HG03139 (cell line): ENCODE results near the gene POMP.

Experiments
- ATAC-seq: cut with Tn5 transposase; IDR thresholded peaks from one replicate; pipeline ENCODE4 v1.9.1; 2021; ENCODE audit not compliant: unreplicated experiment

POMP gene

DNA sequence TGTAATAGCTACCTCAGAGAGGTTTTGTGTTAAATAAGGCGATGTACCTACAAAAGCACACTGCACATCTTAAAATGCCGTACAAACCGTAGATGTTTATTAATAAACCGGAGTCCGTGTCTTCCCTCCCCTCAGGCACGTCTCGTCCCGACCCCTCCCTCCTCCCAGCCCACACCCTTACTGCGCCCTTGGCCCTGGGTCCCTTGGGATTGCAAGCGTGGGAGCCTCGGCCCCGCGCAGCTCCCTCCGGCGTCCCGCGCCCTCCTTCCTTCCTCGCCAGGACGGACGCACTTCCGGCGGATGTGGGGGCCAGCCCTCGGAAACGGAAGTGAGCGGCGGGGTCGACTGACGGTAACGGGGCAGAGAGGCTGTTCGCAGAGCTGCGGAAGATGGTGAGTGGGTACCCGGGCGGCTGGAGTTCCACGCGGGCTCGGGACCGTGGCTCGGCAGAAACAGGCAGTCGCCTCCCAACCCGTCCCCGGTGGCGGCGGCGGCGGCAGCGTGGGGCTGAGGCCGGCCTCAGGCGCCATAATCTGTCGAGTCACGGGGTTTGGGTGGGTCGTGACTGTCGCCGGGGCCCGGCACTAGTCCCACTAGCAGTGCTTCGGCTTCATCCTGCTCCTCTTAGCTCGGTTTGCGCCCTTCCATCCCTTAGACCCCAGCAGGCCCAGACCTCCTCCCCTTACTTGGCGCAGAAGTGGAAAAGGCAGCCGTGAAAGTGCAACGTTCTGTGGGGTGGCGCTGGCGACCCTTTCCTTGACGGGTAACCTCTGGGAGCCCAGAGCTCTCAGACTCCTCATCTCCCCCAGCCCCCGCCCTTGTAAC lies at the start of gene POMP:
Gene POMP (plus strand): TSS at position 335 of the 825 bp plus-strand sequence. CDS start 55 bp downstream, at position 390.
- ATAC-seq, result peak; percentile 85

DNA sequence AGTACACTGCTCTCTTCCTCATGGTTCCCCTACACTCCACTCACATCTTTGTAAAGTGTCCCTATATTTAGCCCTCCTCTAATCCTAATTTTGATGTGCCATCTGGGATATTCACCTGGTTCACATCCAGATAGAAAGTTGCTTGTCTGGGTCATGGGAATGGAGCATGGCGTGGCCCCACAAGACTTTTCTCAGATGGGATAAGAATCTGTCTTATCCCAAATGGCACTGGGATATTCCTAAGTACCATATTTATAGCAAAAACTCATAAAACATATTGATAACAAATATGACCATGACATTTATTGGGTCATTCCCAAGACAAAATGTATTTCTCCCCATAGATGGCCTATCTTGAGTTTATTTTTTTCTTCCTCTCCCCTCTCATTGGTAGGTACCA lies 49.5 kb upstream of the POMP start:
- no peak for ATAC-seq

DNA sequence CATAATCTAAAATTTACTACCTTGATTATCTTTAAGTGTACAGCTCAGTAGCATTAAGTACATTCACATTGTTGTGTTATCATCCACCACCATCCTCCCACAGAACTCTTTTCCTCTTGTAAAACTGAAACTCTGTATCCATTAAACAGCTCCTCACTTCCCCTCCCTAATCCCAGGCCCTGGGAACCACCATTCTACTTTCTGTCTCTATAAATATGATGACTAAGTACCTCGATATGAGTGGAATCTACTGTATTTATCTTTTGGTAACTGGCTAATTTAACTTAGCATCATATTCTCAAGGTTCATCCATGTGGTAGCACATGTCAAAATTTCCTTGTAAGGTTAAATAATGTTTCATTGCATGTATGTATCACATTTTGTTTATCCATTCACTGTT lies 49.0 kb upstream of the POMP start:
- ATAC-seq, result no peak

DNA sequence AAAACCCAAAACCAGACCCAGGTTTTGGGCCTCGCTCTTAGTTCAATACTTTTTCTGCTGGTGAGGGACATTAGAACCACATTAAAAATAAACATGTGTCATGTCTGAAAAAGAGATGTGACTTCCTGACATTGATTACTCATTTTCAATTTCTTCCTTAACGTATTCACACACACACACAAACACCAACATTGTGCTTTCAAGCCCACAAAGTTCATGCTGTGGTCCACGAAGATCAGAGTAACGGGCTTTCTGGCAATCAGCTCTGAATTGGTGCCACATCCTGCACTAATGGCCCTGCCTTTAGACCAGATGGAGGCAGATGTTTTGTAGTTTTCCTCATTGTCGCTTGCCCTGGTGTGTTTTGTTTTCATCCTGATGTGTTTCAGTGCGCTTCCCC lies 47.9 kb upstream of the POMP start:
- no peak for ATAC-seq

DNA sequence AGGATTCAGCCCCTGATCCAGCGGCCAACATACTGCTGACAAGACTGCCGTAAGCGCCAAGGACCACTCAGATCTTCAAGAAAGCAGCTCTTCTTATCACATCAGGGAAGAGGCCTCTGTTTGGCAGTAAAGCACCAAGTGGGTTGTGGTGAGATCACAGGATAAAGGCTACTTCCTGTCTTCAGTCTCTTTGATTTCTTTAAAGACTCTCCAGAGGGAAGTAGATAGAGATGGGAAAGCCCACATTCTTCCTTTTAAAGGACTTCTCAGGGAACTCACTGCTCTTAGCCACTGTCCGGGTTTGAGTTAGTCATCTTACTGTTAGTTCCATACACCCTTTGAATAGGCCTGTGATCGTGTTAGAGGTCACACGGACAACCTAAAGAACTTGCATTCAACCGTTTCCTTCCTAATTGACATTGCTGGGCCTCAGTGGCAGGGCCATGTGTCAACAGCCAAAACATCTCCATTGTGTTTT lies 47.2 kb upstream of the POMP start:
- no peak for ATAC-seq

DNA sequence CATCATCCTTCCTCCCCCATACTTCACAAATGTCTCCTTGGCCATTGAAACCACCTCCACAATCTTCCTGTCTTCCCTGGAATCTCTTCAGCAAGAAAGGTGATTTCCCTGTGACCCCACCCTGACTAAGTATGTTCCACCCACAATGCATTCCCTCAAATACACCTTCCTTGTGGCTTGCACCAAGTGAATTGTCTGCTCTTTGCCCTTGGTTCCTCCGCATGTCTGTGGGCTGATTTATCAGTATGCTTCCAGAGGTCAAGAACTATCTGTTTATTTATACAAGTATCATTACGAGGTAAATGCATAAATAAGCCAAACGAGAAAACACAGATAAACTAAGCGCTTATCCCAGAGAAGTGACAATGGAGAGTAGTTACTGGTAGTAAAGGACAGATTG lies 45.4 kb upstream of the POMP start:
- ATAC-seq, result no peak

GRCh38 chr13:28615916-28616446 lies 42.9 kb upstream of the POMP start:
- ATAC-seq, result no peak

GRCh38 chr13:28618230-28618994 lies 40.5 kb upstream of the POMP start:
- no peak for ATAC-seq

GRCh38 chr13:28620011-28620830 lies 38.7 kb upstream of the POMP start:
- no peak for ATAC-seq

DNA sequence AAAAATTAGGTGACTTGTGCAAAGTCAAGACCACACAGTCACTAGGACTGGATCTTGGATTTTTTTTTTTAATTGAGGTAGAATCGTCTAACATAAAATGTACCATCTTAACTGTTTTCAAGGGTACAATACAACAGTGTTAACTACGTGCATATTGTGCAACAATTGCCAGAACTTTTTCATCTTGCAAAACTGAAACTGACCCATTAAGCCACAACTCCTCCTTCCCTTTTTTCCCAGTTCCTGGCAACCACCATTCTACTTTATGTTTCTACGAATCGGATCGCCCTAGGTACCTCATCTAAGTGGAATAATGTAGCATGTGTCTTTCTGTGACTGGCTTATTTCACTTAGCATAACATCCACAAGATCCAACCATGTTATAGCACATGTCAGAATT lies 37.5 kb upstream of the POMP start:
- no peak for ATAC-seq

DNA sequence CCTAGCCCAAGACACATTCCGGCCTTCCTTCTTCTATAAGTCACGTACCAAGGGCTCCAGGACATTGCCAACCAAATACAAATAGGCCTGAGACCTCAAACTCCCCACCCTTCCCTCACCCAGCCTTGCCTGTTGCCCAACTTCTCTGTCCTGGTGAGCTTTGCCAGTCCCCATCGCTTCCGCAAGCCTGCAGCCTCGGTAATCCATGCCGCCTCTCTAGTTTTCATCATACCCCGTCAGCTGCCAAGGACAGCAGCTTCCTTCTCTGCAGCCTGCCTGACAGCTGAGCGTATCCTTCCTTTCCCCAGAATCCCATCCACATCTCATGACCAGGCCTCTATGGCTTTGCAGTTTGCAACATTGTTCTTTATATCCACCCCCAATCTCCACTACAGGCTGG lies 36.6 kb upstream of the POMP start:
- no peak for ATAC-seq

DNA sequence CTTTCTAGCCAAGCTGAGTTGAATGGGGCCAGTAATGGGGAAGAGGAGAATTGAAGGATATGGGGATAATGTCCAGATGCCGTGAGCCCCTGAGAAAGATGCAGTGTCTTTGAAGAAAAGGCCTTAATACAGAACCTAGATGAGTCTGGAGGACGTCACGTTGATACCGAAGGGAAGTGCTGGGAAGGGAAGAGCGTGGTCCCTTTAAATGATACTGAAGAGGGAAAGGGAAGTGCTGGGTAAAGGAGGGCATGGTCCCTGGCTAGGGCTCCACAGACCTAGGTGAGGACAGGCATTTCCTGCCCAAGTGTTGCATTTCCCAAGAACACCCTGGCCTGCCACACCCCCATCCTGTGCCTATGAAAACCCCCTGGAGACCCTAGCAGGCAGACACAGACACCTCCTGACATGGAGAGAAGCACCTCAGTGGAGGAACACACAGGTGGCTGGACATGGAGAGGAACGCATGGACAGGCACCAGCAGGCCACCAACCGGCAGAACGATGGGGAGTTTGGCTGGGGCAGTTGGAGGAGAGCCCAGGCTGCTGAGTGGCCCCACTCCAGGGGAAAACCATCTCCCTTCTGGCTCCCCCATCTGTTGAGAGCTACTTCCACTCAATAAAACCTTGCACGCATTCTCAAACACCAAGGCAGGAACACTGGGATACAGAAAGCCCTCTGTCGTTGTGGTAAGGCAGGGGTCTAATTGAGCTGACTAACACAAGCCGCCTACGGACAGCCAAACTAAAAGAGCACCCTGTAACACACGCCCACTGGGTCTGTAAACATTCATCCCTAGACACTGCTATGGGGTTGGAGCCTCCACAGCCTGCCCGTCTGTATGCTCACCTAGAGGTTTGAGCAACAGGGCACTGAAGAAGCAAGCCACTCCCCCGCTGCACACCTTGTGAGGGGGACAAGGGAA lies 34.9 kb upstream of the POMP start:
- no peak for ATAC-seq

DNA sequence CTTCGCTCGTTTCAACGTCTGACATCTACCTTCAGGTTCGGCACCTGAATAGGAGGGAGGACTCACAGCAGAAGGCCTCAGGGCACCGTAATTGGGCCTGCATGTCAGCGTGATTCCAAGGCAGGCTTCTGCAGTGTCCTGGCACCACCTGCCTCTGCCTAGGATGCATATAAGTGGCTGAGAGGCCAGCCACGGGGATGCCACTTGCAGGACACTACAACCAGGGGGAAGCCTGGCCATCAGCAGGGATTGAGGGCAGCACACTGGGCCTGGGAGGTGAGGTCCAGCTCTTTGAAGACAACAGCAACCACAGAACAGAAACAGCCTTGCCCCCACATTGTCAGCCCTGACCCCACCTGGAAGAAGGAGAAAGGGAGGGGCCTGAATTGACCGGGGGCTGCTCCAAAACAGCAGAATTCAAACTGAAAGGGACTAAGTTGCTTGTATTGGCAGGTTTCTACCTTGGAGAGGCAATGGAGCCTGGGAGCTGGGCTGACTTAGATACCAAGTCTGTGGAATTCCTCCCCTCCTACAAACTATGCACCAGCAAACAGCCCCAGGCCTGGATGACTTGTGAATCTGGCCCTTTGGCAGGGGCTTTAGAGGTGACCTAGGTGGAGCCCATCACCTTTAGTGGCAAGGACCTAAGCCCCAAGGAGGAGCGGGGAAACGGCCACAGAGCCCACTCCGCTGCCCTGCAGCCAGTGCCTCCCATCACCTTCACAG lies 34.1 kb upstream of the POMP start:
- ATAC-seq, result no peak

- ATAC-seq, result no peak
Observed at GRCh38 chr13:28626266-28626665, 32.7 kb upstream of the POMP start.

- no peak for ATAC-seq
Observed at GRCh38 chr13:28628241-28628640, 30.7 kb upstream of the POMP start.

- ATAC-seq, result no peak
Observed at GRCh38 chr13:28630869-28631268, 28.1 kb upstream of the POMP start.

DNA sequence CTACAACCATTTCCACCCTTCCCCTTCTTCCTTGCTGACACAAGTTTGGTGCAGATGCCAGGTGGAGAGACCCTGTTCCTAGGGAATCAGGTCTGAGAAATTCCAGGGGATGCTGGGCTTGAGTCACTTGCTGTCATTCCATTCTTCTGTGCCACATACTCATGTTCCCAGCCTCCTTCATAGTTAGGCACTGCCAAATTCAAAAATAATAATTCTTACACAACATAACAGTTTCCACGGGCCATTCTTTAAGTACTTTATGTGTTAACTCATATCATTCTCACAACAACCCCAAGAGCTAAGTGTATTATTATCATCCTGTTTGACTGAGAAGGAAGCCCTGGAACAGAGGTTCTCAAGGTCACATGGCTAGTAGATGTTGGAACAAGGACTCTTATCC lies 27.1 kb upstream of the POMP start:
- ATAC-seq, result no peak

DNA sequence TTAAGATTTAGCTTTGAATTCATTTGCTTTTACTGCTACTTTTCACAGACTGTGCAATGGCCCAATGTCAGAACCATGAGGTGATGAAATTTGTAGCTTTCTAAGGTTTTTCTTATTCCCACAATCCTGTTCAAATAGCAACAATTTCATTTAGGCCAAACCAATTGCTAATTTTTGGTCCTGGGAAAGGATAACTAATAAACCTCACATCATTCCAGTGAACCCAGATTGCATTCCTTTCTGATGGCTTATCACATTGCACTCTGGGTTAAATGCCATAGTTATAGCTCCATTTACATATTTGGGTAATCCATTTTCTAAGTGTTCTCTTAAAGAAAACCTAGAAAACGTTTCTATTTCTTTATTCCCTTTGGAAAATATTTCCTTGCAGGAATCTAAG lies 22.9 kb upstream of the POMP start:
- ATAC-seq, result no peak

GRCh38 chr13:28636677-28637317 lies 22.1 kb upstream of the POMP start:
- ATAC-seq, result peak; percentile 47
